Measurements from ENCODE around the gene ZDHHC9. TPM values are rescaled to one million over a fixed set of nuclear protein-coding genes. Genes with fewer than 3 reads are reported as not detected.

The ZDHHC9 gene
- total RNA-seq, 2 donors from 2014 or later: 27.1 to 40.2 TPM

- DNase-seq: no peak
- no peaks in the 10 kb centered on the region for H3K27me3 Mint-ChIP-seq (ENCODE audit: insufficient read depth)
- TF ChIP-seq CTCF (conservative IDR thresholded peaks at IDR 0.05): no peak
- peaks cover 6% of the 10 kb centered on the region for H3K4me1 Mint-ChIP-seq
- no peak overlapping the region for H3K4me3 ChIP-seq (ENCODE audit: low read length)
- no peak overlapping the region for H3K4me3 Mint-ChIP-seq
- no peaks in the 10 kb centered on the region for H3K36me3 ChIP-seq (ENCODE audit: control insufficient read depth, insufficient read depth, low read length)
- H3K4me1 ChIP-seq (ENCODE audit: control insufficient read depth, insufficient read depth, low read length): no peaks in the 10 kb centered on the region
- H3K27ac Mint-ChIP-seq: no peak overlapping the region
- H3K9me3 ChIP-seq (ENCODE audit: control insufficient read depth, low read length): no peaks in the 10 kb centered on the region
- H3K36me3 Mint-ChIP-seq (ENCODE audit: low read depth): no peaks in the 10 kb centered on the region
- H3K9ac ChIP-seq (ENCODE audit: extremely low read depth, low read length, poor library complexity, severe bottlenecking): no peak overlapping the region
- no peak overlapping the region for H3K27ac ChIP-seq (ENCODE audit: low read depth, low read length)
- WGBS, 2 experiments (ENCODE audit: insufficient coverage in 1 of 2, insufficient read length in 1 of 2): 87% methylated on average over 6 of the region's 6 CpGs; no CpG with 5 or more reads in 1 of the 2 experiments
- peaks cover 21% of the 10 kb centered on the region for H3K9me3 Mint-ChIP-seq
- no peaks in the 10 kb centered on the region for H3K27me3 ChIP-seq (ENCODE audit: control insufficient read depth, insufficient read depth, low read length, poor library complexity, severe bottlenecking)
Measured at GRCh38 chrX:129788527-129788926, 55.2 kb downstream of the ZDHHC9 start.

- no peak overlapping the region for H3K4me3 ChIP-seq (ENCODE audit: low read length)
- peaks cover 6% of the 10 kb centered on the region for H3K4me1 Mint-ChIP-seq
- 93 to 100% methylated on average over 1 to 8 of the region's 11 CpGs for WGBS, 2 experiments (ENCODE audit: insufficient coverage in 1 of 2, insufficient read length in 1 of 2)
- H3K27ac Mint-ChIP-seq: no peak overlapping the region
- H3K4me1 ChIP-seq (ENCODE audit: control insufficient read depth, insufficient read depth, low read length): no peaks in the 10 kb centered on the region
- no peaks in the 10 kb centered on the region for H3K36me3 ChIP-seq (ENCODE audit: control insufficient read depth, insufficient read depth, low read length)
- TF ChIP-seq CTCF (conservative IDR thresholded peaks at IDR 0.05): no peak
- no peaks in the 10 kb centered on the region for H3K27me3 Mint-ChIP-seq (ENCODE audit: insufficient read depth)
- no peaks in the 10 kb centered on the region for H3K9me3 ChIP-seq (ENCODE audit: control insufficient read depth, low read length)
- H3K9me3 Mint-ChIP-seq: peaks cover 26% of the 10 kb centered on the region
- H3K36me3 Mint-ChIP-seq (ENCODE audit: low read depth): no peaks in the 10 kb centered on the region
- H3K4me3 Mint-ChIP-seq: no peak overlapping the region
- H3K27ac ChIP-seq (ENCODE audit: low read depth, low read length): no peak overlapping the region
- H3K9ac ChIP-seq (ENCODE audit: extremely low read depth, low read length, poor library complexity, severe bottlenecking): no peak overlapping the region
- no peak for DNase-seq
- no peaks in the 10 kb centered on the region for H3K27me3 ChIP-seq (ENCODE audit: control insufficient read depth, insufficient read depth, low read length, poor library complexity, severe bottlenecking)
Measured at GRCh38 chrX:129787336-129788055, 56.2 kb downstream of the ZDHHC9 start.

- Mint-ChIP-seq H3K36me3 (ENCODE audit: low read depth) (no peaks in the 10 kb centered on the region), H3K4me1 (peaks cover 8% of the 10 kb centered on the region), H3K9me3 (peaks cover 26% of the 10 kb centered on the region), H3K4me3 (no peak overlapping the region), H3K27me3 (ENCODE audit: insufficient read depth) (no peaks in the 10 kb centered on the region), H3K27ac (no peak overlapping the region)
- H3K27ac ChIP-seq (ENCODE audit: low read depth, low read length): no peak overlapping the region
- H3K36me3 ChIP-seq (ENCODE audit: control insufficient read depth, insufficient read depth, low read length): no peaks in the 10 kb centered on the region
- no peaks in the 10 kb centered on the region for H3K9me3 ChIP-seq (ENCODE audit: control insufficient read depth, low read length)
- no peaks in the 10 kb centered on the region for H3K4me1 ChIP-seq (ENCODE audit: control insufficient read depth, insufficient read depth, low read length)
- H3K9ac ChIP-seq (ENCODE audit: extremely low read depth, low read length, poor library complexity, severe bottlenecking): no peak overlapping the region
- H3K4me3 ChIP-seq (ENCODE audit: low read length): no peak overlapping the region
- 100% methylated on average over 3 of the region's 3 CpGs; no CpG with 5 or more reads in 1 of the 2 experiments for WGBS, 2 experiments (ENCODE audit: insufficient coverage in 1 of 2, insufficient read length in 1 of 2)
- H3K27me3 ChIP-seq (ENCODE audit: control insufficient read depth, insufficient read depth, low read length, poor library complexity, severe bottlenecking): no peaks in the 10 kb centered on the region
- TF ChIP-seq CTCF (conservative IDR thresholded peaks at IDR 0.05): no peak
- DNase-seq: no peak
Measured at GRCh38 chrX:129786210-129786651, 57.5 kb downstream of the ZDHHC9 start.
